DOHH2 (cell line): ENCODE data around the gene RELN.

ENCODE experiments used
- H3F3A ChIP-seq: fragments of 200-600 bp; sonication (generic), shearing (Covaris generic); 2 replicates; pipeline ENCODE4 v1.6.0; 2016; ENCODE audit warnings: antibody characterized with exemption, mild to moderate bottlenecking; ENCODE audit not compliant: control insufficient read depth, insufficient read depth
- H3K27ac ChIP-seq: fragments of 200-600 bp; sonication (generic); 2 replicates; pipeline ENCODE4 v1.5.1; 2014; ENCODE audit warnings: low read depth, mild to moderate bottlenecking, low read length, moderate library complexity
- H3K27me3 ChIP-seq: fragments of 200-600 bp; sonication (generic); 2 replicates; pipeline ENCODE4 v1.6.1; 2014; ENCODE audit warnings: mild to moderate bottlenecking, low read length, mixed read lengths; ENCODE audit not compliant: control insufficient read depth
- H3K36me3 ChIP-seq: fragments of 200-600 bp; sonication (generic); 2 replicates; pipeline ENCODE4 v1.6.1; 2014; ENCODE audit warnings: mild to moderate bottlenecking, low read length, moderate library complexity, mixed read lengths; ENCODE audit not compliant: control insufficient read depth
- H3K4me1 ChIP-seq: fragments of 200-600 bp; sonication (generic); 2 replicates; pipeline ENCODE4 v1.6.1; 2014; ENCODE audit warnings: mild to moderate bottlenecking, low read length, mixed read lengths; ENCODE audit not compliant: control insufficient read depth
- H3K4me2 ChIP-seq: fragments of 200-600 bp; sonication (generic); 2 replicates; pipeline ENCODE4 v1.6.0; 2014; ENCODE audit warnings: mild to moderate bottlenecking, low read length, moderate library complexity
- H3K4me3 ChIP-seq: fragments of 200-600 bp; sonication (generic); 2 replicates; pipeline ENCODE4 v1.5.1; 2014; ENCODE audit warnings: mild to moderate bottlenecking, low read length, mixed read lengths
- H3K79me2 ChIP-seq: fragments of 200-600 bp; sonication (generic); 2 replicates; pipeline ENCODE4 v1.6.1; 2014; ENCODE audit warnings: mild to moderate bottlenecking, low read length, mixed read lengths; ENCODE audit not compliant: control insufficient read depth
- H3K9me2 ChIP-seq: fragments of 200-600 bp; sonication (generic); replicated peaks from 2 replicates; pipeline ENCODE4 v1.6.1; 2014; ENCODE audit warnings: mild to moderate bottlenecking, low read length, mixed read lengths; ENCODE audit not compliant: control insufficient read depth
- H3K9me3 ChIP-seq: fragments of 200-600 bp; sonication (generic); 2 replicates; pipeline ENCODE4 v1.6.1; 2014; ENCODE audit warnings: antibody characterized with exemption, low read length, mixed read lengths; ENCODE audit not compliant: control insufficient read depth, insufficient read depth
- H4K20me1 ChIP-seq: fragments of 200-600 bp; sonication (generic); 2 replicates; pipeline ENCODE4 v1.6.0; 2014; ENCODE audit warnings: low read depth, mild to moderate bottlenecking, antibody characterized with exemption, low read length, moderate library complexity; ENCODE audit not compliant: control insufficient read depth, insufficient read depth
- CTCF ChIP-seq: fragments of 200-600 bp; sonication (generic); IDR thresholded peaks from one replicate; pipeline ENCODE4 v1.5.1; 2014; ENCODE audit warnings: antibody characterized with exemption, mild to moderate bottlenecking, low read depth, low read length; ENCODE audit not compliant: poor library complexity, severe bottlenecking
- EZH2phosphoT487 ChIP-seq: fragments of 200-600 bp; sonication (generic); IDR thresholded peaks from 2 replicates; pipeline ENCODE4 v1.6.1; 2017; ENCODE audit warnings: borderline replicate concordance, mild to moderate bottlenecking, antibody characterized with exemption, low read length, moderate library complexity, mixed read lengths

RELN gene

GRCh38 chr7:103628742-103629141, 360.7 kb downstream of the RELN start:
- TF ChIP-seq EZH2phosphoT487: no peak
- no peak for TF ChIP-seq CTCF
- H3K9me2 ChIP-seq: no peaks in the 10 kb centered on the region
- H3K4me2 ChIP-seq: no peak overlapping the region
- no peaks in the 10 kb centered on the region for H3K36me3 ChIP-seq
- H3K9me3 ChIP-seq: no peaks in the 10 kb centered on the region
- no peaks in the 10 kb centered on the region for H3K27me3 ChIP-seq
- H3K79me2 ChIP-seq: no peaks in the 10 kb centered on the region
- no peaks in the 10 kb centered on the region for H4K20me1 ChIP-seq
- no peaks in the 10 kb centered on the region for H3K4me1 ChIP-seq
- H3K27ac ChIP-seq: no peak overlapping the region
- no peaks in the 10 kb centered on the region for H3F3A ChIP-seq
- no peak overlapping the region for H3K4me3 ChIP-seq

- Histone ChIP-seq H3K4me2 (no peak overlapping the region), H3K79me2 (no peaks in the 10 kb centered on the region), H3K4me3 (no peak overlapping the region), H3K9me2 (no peaks in the 10 kb centered on the region), H3K4me1 (no peaks in the 10 kb centered on the region), H3K36me3 (no peaks in the 10 kb centered on the region), H3K27ac (no peak overlapping the region), H3K27me3 (no peaks in the 10 kb centered on the region), H3K9me3 (no peaks in the 10 kb centered on the region), H3F3A (no peaks in the 10 kb centered on the region), H4K20me1 (no peaks in the 10 kb centered on the region)
- no peak for TF ChIP-seq CTCF
- no peak for TF ChIP-seq EZH2phosphoT487
Observed at GRCh38 chr7:103626776-103627175, 362.7 kb downstream of the RELN start.

GRCh38 chr7:103622274-103622673, 367.2 kb downstream of the RELN start:
- Histone ChIP-seq H3K27ac (no peak overlapping the region), H3K4me1 (no peaks in the 10 kb centered on the region), H3K4me3 (no peak overlapping the region), H3K27me3 (no peaks in the 10 kb centered on the region), H3K9me2 (no peaks in the 10 kb centered on the region), H3K9me3 (no peaks in the 10 kb centered on the region), H3K79me2 (no peaks in the 10 kb centered on the region), H3K36me3 (no peaks in the 10 kb centered on the region), H4K20me1 (no peaks in the 10 kb centered on the region), H3F3A (no peaks in the 10 kb centered on the region), H3K4me2 (no peak overlapping the region)
- TF ChIP-seq EZH2phosphoT487 (no peak), CTCF (no peak)
